Transverse colon (tissue), 4 donors: Measurements from ENCODE around the gene MRPL1.

Source experiments
- CTCF ChIP-seq, 5 experiments: fragments of 200-600 bp in 3 of 5; fragments of 450-650 bp in 2 of 5; sonication (generic) in 3 of 5; IDR thresholded peaks; 1 replicate in 2 of 5; 2 replicates in 3 of 5; pipeline ENCODE4 v1.5.1; 2016 to 2017; ENCODE audit warnings: antibody characterized with exemption in 5 of 5, inconsistent platforms in 3 of 5, mild to moderate bottlenecking in 2 of 5, moderate library complexity in 1 of 5
- POLR2AphosphoS5 ChIP-seq, 3 donors: sonication (generic); formaldehyde crosslinking; IDR thresholded peaks; one replicate each; pipeline ENCODE4 v1.6.1; 2016; ENCODE audit warnings: antibody characterized with exemption in 3 of 3

- no peak for TF ChIP-seq CTCF (IDR thresholded peaks at IDR 0.05)
- no peak for TF ChIP-seq POLR2AphosphoS5 (IDR thresholded peaks at IDR 0.05)
Measured at GRCh38 chr4:77827343-77827742, 35.3 kb upstream of the MRPL1 start.
